Esophagus muscularis mucosa (tissue), 4 donors: ENCODE data around the gene FILIP1L.

Source experiments
- EP300 ChIP-seq: sonication (generic); formaldehyde crosslinking; IDR thresholded peaks from one replicate; pipeline ENCODE4 v1.6.1; 2017; ENCODE audit warnings: antibody characterized with exemption
- POLR2A ChIP-seq: fragments of 450-650 bp; IDR thresholded peaks from one replicate; pipeline ENCODE4 v1.6.1; 2017; ENCODE audit warnings: antibody characterized with exemption, moderate library complexity, mild to moderate bottlenecking, low read depth
- POLR2AphosphoS5 ChIP-seq, 2 donors: sonication (generic); formaldehyde crosslinking; IDR thresholded peaks; one replicate each; pipeline ENCODE4 v1.6.1; 2017; ENCODE audit warnings: antibody characterized with exemption in 2 of 2
- TF ChIP-seq, protein P1 (sequence below), 3 experiments: fragments of 200-600 bp in 2 of 3; fragments of 450-650 bp in 1 of 3; sonication (generic) in 2 of 3; IDR thresholded peaks; one replicate each; pipeline ENCODE4 v1.5.1; 2017 to 2019; ENCODE audit warnings: antibody characterized with exemption in 3 of 3, mild to moderate bottlenecking in 2 of 3, moderate library complexity in 1 of 3

DNA sequence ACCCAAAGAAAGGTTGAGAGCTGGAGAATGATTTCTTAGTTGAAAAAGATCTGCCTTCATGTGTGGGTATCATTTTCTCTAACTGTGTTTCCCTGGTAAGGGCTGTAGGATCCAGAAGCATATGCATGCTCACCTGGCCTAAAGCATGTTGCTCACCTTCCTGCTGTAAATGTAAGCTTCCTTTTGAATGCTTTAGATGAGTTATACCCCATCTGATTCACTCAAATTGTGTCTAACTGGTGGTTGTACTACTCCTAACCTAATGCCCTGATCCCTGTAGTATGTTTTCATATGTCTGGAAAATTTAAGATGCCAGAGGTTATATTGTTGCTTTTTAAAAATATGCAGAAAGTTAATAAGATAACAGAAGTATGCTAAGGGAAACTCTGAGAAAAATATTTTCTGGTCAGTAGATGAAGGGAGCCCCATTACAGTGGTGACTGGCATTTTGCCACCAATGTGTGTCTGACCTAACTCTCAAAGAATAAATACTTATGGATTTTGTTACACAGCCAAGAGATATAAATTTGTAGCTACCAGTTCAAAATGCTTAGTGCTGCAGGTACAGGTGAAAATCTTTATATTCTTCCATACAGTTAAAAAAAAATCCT, 7.7 kb downstream of the FILIP1L start:
- TF ChIP-seq, protein P1, sequence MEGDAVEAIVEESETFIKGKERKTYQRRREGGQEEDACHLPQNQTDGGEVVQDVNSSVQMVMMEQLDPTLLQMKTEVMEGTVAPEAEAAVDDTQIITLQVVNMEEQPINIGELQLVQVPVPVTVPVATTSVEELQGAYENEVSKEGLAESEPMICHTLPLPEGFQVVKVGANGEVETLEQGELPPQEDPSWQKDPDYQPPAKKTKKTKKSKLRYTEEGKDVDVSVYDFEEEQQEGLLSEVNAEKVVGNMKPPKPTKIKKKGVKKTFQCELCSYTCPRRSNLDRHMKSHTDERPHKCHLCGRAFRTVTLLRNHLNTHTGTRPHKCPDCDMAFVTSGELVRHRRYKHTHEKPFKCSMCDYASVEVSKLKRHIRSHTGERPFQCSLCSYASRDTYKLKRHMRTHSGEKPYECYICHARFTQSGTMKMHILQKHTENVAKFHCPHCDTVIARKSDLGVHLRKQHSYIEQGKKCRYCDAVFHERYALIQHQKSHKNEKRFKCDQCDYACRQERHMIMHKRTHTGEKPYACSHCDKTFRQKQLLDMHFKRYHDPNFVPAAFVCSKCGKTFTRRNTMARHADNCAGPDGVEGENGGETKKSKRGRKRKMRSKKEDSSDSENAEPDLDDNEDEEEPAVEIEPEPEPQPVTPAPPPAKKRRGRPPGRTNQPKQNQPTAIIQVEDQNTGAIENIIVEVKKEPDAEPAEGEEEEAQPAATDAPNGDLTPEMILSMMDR (IDR thresholded peaks at IDR 0.05): no peak
- no peak for TF ChIP-seq POLR2A
- no peak for TF ChIP-seq EP300
- no peak for TF ChIP-seq POLR2AphosphoS5 (IDR thresholded peaks at IDR 0.05)
